COR-L47 (cell line): ENCODE data around the gene KRTAP4-5.
"Not testable (repeated sequence)": the region's sequence is repeated elsewhere in the genome, so short reads cannot be mapped to it uniquely, and the experiment has no call there.

Source experiments
- DNase-seq: peaks from one replicate; lab custom pipeline; 2025; lab: John Stamatoyannopoulos, UW

Gene KRTAP4-5

GRCh38 chr17:41108728-41109386 is 40.8 kb downstream of the KRTAP4-5 start:
- not testable (repeated sequence) for DNase-seq

GRCh38 chr17:41107941-41108450 is 41.6 kb downstream of the KRTAP4-5 start:
- no peak for DNase-seq

GRCh38 chr17:41105347-41105746 is 44.3 kb downstream of the KRTAP4-5 start, which contains the start of gene KRTAP4-9:
Gene KRTAP4-9 (plus strand): TSS chr17:41105389. CDS start chr17:41105389, 0 bp downstream.
- not testable (repeated sequence) for DNase-seq

- DNase-seq: not testable (repeated sequence)
These were observed 45.1 kb downstream of the KRTAP4-5 start for GRCh38 chr17:41104386-41105038.

- DNase-seq: no peak
These were observed 45.7 kb downstream of the KRTAP4-5 start for GRCh38 chr17:41103896-41104295.

GRCh38 chr17:41101586-41102259 is 47.9 kb downstream of the KRTAP4-5 start, which contains the start of gene KRTAP4-16:
Gene KRTAP4-16 (minus strand): TSS chr17:41102209. CDS start chr17:41102209, 0 bp downstream.
- DNase-seq: no peak

GRCh38 chr17:41099682-41100480 is 49.7 kb downstream of the KRTAP4-5 start:
- DNase-seq: not testable (repeated sequence)
